K562 (cell line): ENCODE results near the gene ISG20L2. TPM values are rescaled to one million over a fixed set of nuclear protein-coding genes. Genes with fewer than 3 reads are reported as not detected.

Experiments used
- ATAC-seq: fragments of 200-7000 bp; cut with Tn5 transposase; 3 replicates; pipeline ENCODE4 v1.9.1; 2020; ENCODE audit warnings: moderate library complexity
- BruUV-seq: library from RNA; stranded (reverse); fragments of 400-500 nt; replicated peaks from 2 replicates; lab custom pipeline; 2021; lab: Mats Ljungman, UMichigan
- CTCF ChIA-PET: fragments of 300-600 bp; formaldehyde crosslinking; extraction: SDS; loops from one replicate; lab custom pipeline; 2021; ENCODE audit warnings: low intra/inter-chr PET ratio; lab: Yijun Ruan, JAX
- POLR2A ChIA-PET: fragments of 300-600, 350-650 bp; sonication (Branson Sonifier 250); formaldehyde crosslinking; extraction: SDS; loops from one replicate; lab custom pipeline; 2021; ENCODE audit warnings: antibody characterized with exemption, inconsistent platforms; lab: Yijun Ruan, JAX
- DNase-seq, 4 experiments: peaks; one replicate each; pipeline versions ENCODE4 v3.0.0 to v3.0.0-alpha.2; 2011 to 2018; ENCODE audit warnings: low spot score in 3 of 4, mixed read lengths in 3 of 4; ENCODE audit errors: extremely low read depth in 1 of 4
- FAIRE-seq: peaks from 2 replicates; lab custom pipeline; 2011; peaks lifted over from hg19 to GRCh38; lab: Jason Lieb, UNC
- H2AFZ ChIP-seq: 2 replicates; pipeline ENCODE4 v1.6.0; 2011; ENCODE audit warnings: low read depth, low read length, control low read depth, inconsistent platforms
- H3K27ac ChIP-seq: fragments of 200-600 bp; 3 replicates; pipeline ENCODE4 v1.8.0; 2011; ENCODE audit warnings: low read depth, mild to moderate bottlenecking, control low read depth, inconsistent platforms, low read length, moderate library complexity, mixed read lengths; ENCODE audit errors: extremely low read depth
- H3K27me3 ChIP-seq, 2 experiments: fragments of 300-600 bp in 1 of 2; 2 replicates in 1 of 2; 3 replicates in 1 of 2; pipeline versions ENCODE4 v1.6.0 to v1.8.0; 2011; ENCODE audit warnings: inconsistent platforms in 2 of 2, low read length in 2 of 2, mild to moderate bottlenecking in 1 of 2, mixed read lengths in 1 of 2, moderate library complexity in 1 of 2; ENCODE audit not compliant: control insufficient read depth in 2 of 2, insufficient read depth in 2 of 2
- H3K36me3 ChIP-seq: fragments of 300-600 bp; 3 replicates; pipeline ENCODE4 v1.8.0; 2011; ENCODE audit warnings: mild to moderate bottlenecking, low read length, inconsistent platforms; ENCODE audit not compliant: control insufficient read depth, insufficient read depth
- H3K4me1 ChIP-seq, 2 experiments: fragments of 200-600 bp in 1 of 2; replicated peaks in 1 of 2; 2 replicates in 1 of 2; 3 replicates in 1 of 2; pipeline versions ENCODE4 v1.5.1 to v1.8.0; 2011; ENCODE audit warnings: inconsistent platforms in 2 of 2, low read length in 2 of 2, mild to moderate bottlenecking in 1 of 2, mixed read lengths in 1 of 2, moderate library complexity in 1 of 2; ENCODE audit not compliant: control insufficient read depth in 2 of 2, insufficient read depth in 2 of 2
- H3K4me2 ChIP-seq: 2 replicates; pipeline ENCODE4 v1.6.1; 2011; ENCODE audit warnings: low read length, control low read depth, inconsistent platforms, mixed read lengths; ENCODE audit not compliant: insufficient read depth
- H3K4me3 ChIP-seq: fragments of 200-600 bp; sonication (generic), shearing (Covaris generic); 2 replicates; pipeline ENCODE4 v1.5.1; 2016; ENCODE audit warnings: control low read depth, inconsistent platforms
- H3K79me2 ChIP-seq: fragments of 200-600 bp; 3 replicates; pipeline ENCODE4 v1.8.0; 2011; ENCODE audit warnings: low read length, inconsistent platforms; ENCODE audit not compliant: control insufficient read depth, insufficient read depth
- H3K9ac ChIP-seq, 2 experiments: 2 replicates each; pipeline versions ENCODE4 v1.6.0 to v1.6.1; 2011; ENCODE audit warnings: low read depth in 2 of 2, low read length in 2 of 2, control low read depth in 1 of 2, inconsistent platforms in 1 of 2, mild to moderate bottlenecking in 1 of 2, mixed read lengths in 1 of 2; ENCODE audit not compliant: insufficient read depth in 1 of 2
- H3K9me1 ChIP-seq: one replicate; pipeline ENCODE4 v1.6.0; 2011; ENCODE audit warnings: inconsistent platforms, mild to moderate bottlenecking, low read length, moderate library complexity; ENCODE audit not compliant: control insufficient read depth, insufficient read depth
- H3K9me3 ChIP-seq: replicated peaks from 2 replicates; pipeline ENCODE4 v1.5.1; 2011; ENCODE audit warnings: low read depth, low read length, inconsistent platforms; ENCODE audit not compliant: control insufficient read depth, insufficient read depth
- H4K20me1 ChIP-seq: replicated peaks from 2 replicates; pipeline ENCODE4 v1.6.1; 2011; ENCODE audit warnings: low read length, inconsistent platforms, mixed read lengths; ENCODE audit not compliant: control insufficient read depth, insufficient read depth
- BACH1 ChIP-seq: fragments of 200-800 bp; sonication (Bioruptor generic); IDR thresholded peaks from 2 replicates; pipeline ENCODE4 v1.6.1; 2016; ENCODE audit warnings: missing genetic modification characterization, missing compliant biosample characterization
- GABPB1 ChIP-seq: sonication (generic); formaldehyde crosslinking; IDR thresholded peaks from 2 replicates; pipeline ENCODE4 v1.8.0; 2022; ENCODE audit warnings: mild to moderate bottlenecking, missing genetic modification reagents
- HMG20A ChIP-seq: fragments of 450-650 bp; formaldehyde crosslinking; conservative IDR thresholded peaks from 2 replicates; pipeline ENCODE4 v1.4.0; 2020; ENCODE audit warnings: mild to moderate bottlenecking, mixed read lengths
- KAT7 ChIP-seq: sonication (generic); formaldehyde crosslinking; IDR thresholded peaks from 2 replicates; pipeline ENCODE4 v1.8.0; 2022; ENCODE audit warnings: missing genetic modification reagents, mild to moderate bottlenecking, borderline replicate concordance
- KLF1 ChIP-seq: fragments of 450-650 bp; IDR thresholded peaks from 2 replicates; pipeline ENCODE4 v1.6.1; 2016; ENCODE audit warnings: missing genetic modification characterization, missing compliant biosample characterization
- MAZ ChIP-seq, 2 experiments: fragments of 450-650 bp in 1 of 2; sonication (generic) in 1 of 2; formaldehyde crosslinking; IDR thresholded peaks in 1 of 2; conservative IDR thresholded peaks in 1 of 2; 2 replicates each; pipeline versions ENCODE4 v1.4.0 to v1.5.0; 2020; ENCODE audit warnings: mild to moderate bottlenecking in 1 of 2, missing genetic modification reagents in 1 of 2
- XRCC5 ChIP-seq: fragments of 200-400 bp; formaldehyde crosslinking; IDR thresholded peaks from 2 replicates; pipeline ENCODE4 v1.6.1; 2017; ENCODE audit warnings: low read depth, mild to moderate bottlenecking, low read length
- ZNF766 ChIP-seq: fragments of 200-800 bp; sonication (Bioruptor generic); conservative IDR thresholded peaks from 2 replicates; pipeline ENCODE4 v1.6.1; 2016; ENCODE audit warnings: missing genetic modification characterization, missing compliant biosample characterization
- WGBS: fragments of 100-300 bp; shearing (Covaris generic); methylation state at CpG from one replicate; pipeline ENCODE4 v1.1.6; 2016; ENCODE audit warnings: low coverage, mixed read lengths; ENCODE audit not compliant: insufficient coverage; ENCODE audit errors: missing lambda C conversion rate; 5-methylcytosine and 5-hydroxymethylcytosine counted together
- in situ Hi-C: fragments of 300-500 bp; cut with MboI; formaldehyde crosslinking; loops from 4 replicates; pipeline ENCODE4 v1.15.0; 2018; ENCODE audit warnings: inconsistent platforms, mixed read lengths
- intact Hi-C: fragments of 100-400 bp; cut with micrococcal nuclease; formaldehyde crosslinking; loops from 2 replicates; pipeline ENCODE4 v1.14.2; 2022
- polyA plus RNA-seq, 8 experiments: library from polyadenylated mRNA; depleted of rRNA in 4 of 8; stranded (reverse) in 5 of 8; unstranded in 3 of 8; fragments of >200 nt; fragmentation: Nextera tagmentation in 2 of 8; fragmentation: Illumina TruSeq in 1 of 8; extraction: Ambion mirVana in 2 of 8; extraction: Trizol in 1 of 8; gene quantifications; 2 replicates each; pipeline versions ENCODE4 v1.2.1 to v1.2.3, GENCODE V29; 2011 to 2014; ENCODE audit warnings: inconsistent platforms in 1 of 8, missing spikeins in 1 of 8
- total RNA-seq, 7 experiments: library from RNA; depleted of rRNA in 6 of 7; stranded (reverse); fragments of >200 nt in 6 of 7; fragmentation: Illumina TruSeq in 2 of 7; extraction: Trizol in 2 of 7; gene quantifications; 2 replicates each; pipeline versions ENCODE4 v1.2.1 to v1.2.3, GENCODE V29; 2011 to 2021; ENCODE audit warnings: low replicate concordance in 1 of 7
- TF ChIP-seq, protein P1 (sequence below), 2 experiments: fragments of 450-650 bp; conservative IDR thresholded peaks; 2 replicates each; pipeline ENCODE4 v1.6.1; 2017; ENCODE audit warnings: mild to moderate bottlenecking in 2 of 2, moderate library complexity in 2 of 2

Gene ISG20L2
- total and polyA plus RNA-seq, 9 of the 15 experiments (the other 6 are each of a cell fraction or from before 2014, with no cell fraction given), result 21.3 to 130 (median 50.3) TPM

GRCh38 chr1:156772222-156772621, 43.7 kb upstream of the ISG20L2 start:
- Histone ChIP-seq H3K9me3 (no peaks in the 10 kb centered on the region), H4K20me1 (peaks cover 9% of the 10 kb centered on the region; the same call in 1 of the 2 replicates), H2AFZ (no peak overlapping the region), H3K79me2 (peaks cover 91% of the 10 kb centered on the region), H3K4me1 (peaks cover 29 to 38% of the 10 kb centered on the region in 2 experiments), H3K9ac (no peak overlapping the region), H3K9me1 (no peaks in the 10 kb centered on the region), H3K27ac (0 out of 3 replicates have a peak overlapping the region, but pooled peaks have one; percentile 58), H3K36me3 (peaks cover 46% of the 10 kb centered on the region), H3K27me3 (no peaks in the 10 kb centered on the region), H3K4me2 (no peak overlapping the region), H3K4me3 (no peak overlapping the region)
- ChIA-PET CTCF (no interaction called here), POLR2A (interaction anchor here (0.9 to 4.9 kb wide), 13 partner anchors 8 to 115 kb away, joined by 3 to 22 read pairs (median 4); partner anchors contain the start of genes HDGF and MRPL24)
- DNase-seq (no peak), ATAC-seq (no peak), FAIRE-seq (no peak)
- TF ChIP-seq BACH1 (tag) (no peak), XRCC5 (no peak)
- intact Hi-C loops, result no loop called here
- no TSS peak for BruUV-seq
- WGBS, result 63% methylated on average over 3 of the region's 3 CpGs
- in situ Hi-C loops, result no loop called here

- H3K4me1 ChIP-seq, result peaks cover 28 to 37% of the 10 kb centered on the region in 2 experiments
- TF ChIP-seq KLF1 (no peak), HMG20A (CRISPR knock-in tag) (no peak), GABPB1 (CRISPR knock-in tag) (0 out of 2 replicates have a peak, but pooled peaks have one; percentile 25), ZNF766 (CRISPR knock-in tag) (0 out of 2 replicates have a peak, but pooled peaks have one; percentile 48), KAT7 (peak; percentile 84; the same call in 1 of the 2 replicates), MAZ (CRISPR knock-in tag; conservative IDR thresholded peaks at IDR 0.05 in 1 of 2, IDR thresholded peaks at IDR 0.05 in 1 of 2) (0 out of 4 replicates have a peak, but pooled peaks of 1 of the 2 experiments have one; percentile 26)
- TF ChIP-seq, protein P1, sequence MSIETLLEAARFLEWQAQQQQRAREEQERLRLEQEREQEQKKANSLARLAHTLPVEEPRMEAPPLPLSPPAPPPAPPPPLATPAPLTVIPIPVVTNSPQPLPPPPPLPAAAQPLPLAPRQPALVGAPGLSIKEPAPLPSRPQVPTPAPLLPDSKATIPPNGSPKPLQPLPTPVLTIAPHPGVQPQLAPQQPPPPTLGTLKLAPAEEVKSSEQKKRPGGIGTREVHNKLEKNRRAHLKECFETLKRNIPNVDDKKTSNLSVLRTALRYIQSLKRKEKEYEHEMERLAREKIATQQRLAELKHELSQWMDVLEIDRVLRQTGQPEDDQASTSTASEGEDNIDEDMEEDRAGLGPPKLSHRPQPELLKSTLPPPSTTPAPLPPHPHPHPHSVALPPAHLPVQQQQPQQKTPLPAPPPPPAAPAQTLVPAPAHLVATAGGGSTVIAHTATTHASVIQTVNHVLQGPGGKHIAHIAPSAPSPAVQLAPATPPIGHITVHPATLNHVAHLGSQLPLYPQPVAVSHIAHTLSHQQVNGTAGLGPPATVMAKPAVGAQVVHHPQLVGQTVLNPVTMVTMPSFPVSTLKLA (conservative IDR thresholded peaks at IDR 0.05), result peak in 1 of 2 experiments; percentile 13; a peak in 1 of 4 replicates
Observed at GRCh38 chr1:156768610-156769295, 40.2 kb upstream of the ISG20L2 start.

More at GRCh38 chr1:156768610-156769295, 40.2 kb upstream of the ISG20L2 start:
- Histone ChIP-seq H3K36me3 (peaks cover 30% of the 10 kb centered on the region), H4K20me1 (peaks cover 5% of the 10 kb centered on the region; the same call in 1 of the 2 replicates), H3K27ac (peak overlapping the region; percentile 84), H3K9ac (peak overlapping the region; percentile 91 to 98), H3K27me3 (no peaks in the 10 kb centered on the region), H3K9me3 (no peaks in the 10 kb centered on the region), H3K4me2 (peak overlapping the region; percentile 96), H2AFZ (no peak overlapping the region), H3K79me2 (peaks cover 76% of the 10 kb centered on the region), H3K4me3 (peak overlapping the region; percentile 88), H3K9me1 (no peaks in the 10 kb centered on the region)
- POLR2A ChIA-PET, result interaction anchor here (0.9 to 4.9 kb wide), 7 partner anchors 8 to 42 kb away, joined by 3 to 22 read pairs (median 5); partner anchors contain the start of genes HDGF, ISG20L2 and METTL25B
- CTCF ChIA-PET, result interaction anchor here (0.6 to 0.7 kb wide), 2 partner anchors 154 to 202 kb away, joined by 3 read pairs; no protein-coding TSS in a partner anchor
- intact Hi-C loops (no loop called here), in situ Hi-C loops (loop anchor here (5.0 kb wide), 1 partner anchor 41 kb away; the partner anchor contains the start of genes ISG20L2 and METTL25B)
- under 1% methylated on average over 8 of the region's 8 CpGs for WGBS
- no TSS peak for BruUV-seq
- ATAC-seq, result no peak
- peak in 1 of 4 experiments; percentile 41 for DNase-seq
- no peak for FAIRE-seq
